Liver (tissue), 9 donors: ENCODE measurements around the gene SLC22A5. TPM values are rescaled to one million over a fixed set of nuclear protein-coding genes. Genes with fewer than 3 reads are reported as not detected.

Source experiments
- DNase-seq: peaks from one replicate; pipeline ENCODE4 v3.0.0-alpha.2; 2017; ENCODE audit warnings: low spot score
- H3K27ac ChIP-seq, 2 donors: one replicate each; pipeline ENCODE4 v1.7.0; 2013; ENCODE audit warnings: inconsistent platforms in 2 of 2, low read length in 2 of 2, control low read depth in 1 of 2, low read depth in 1 of 2, mild to moderate bottlenecking in 1 of 2
- H3K27me3 ChIP-seq, 4 donors: one replicate each; pipeline versions ENCODE4 v1.6.1 to v1.7.0; 2013; ENCODE audit warnings: low read length in 3 of 4, inconsistent platforms in 1 of 4, mild to moderate bottlenecking in 1 of 4, moderate library complexity in 1 of 4; ENCODE audit not compliant: control insufficient read depth in 4 of 4, insufficient read depth in 4 of 4
- H3K36me3 ChIP-seq, 4 donors: one replicate each; pipeline versions ENCODE4 v1.6.1 to v1.7.0; 2013; ENCODE audit warnings: low read length in 3 of 4, mild to moderate bottlenecking in 3 of 4, low read depth in 1 of 4, moderate library complexity in 1 of 4; ENCODE audit not compliant: control insufficient read depth in 4 of 4, insufficient read depth in 3 of 4
- H3K4me1 ChIP-seq, 4 donors: one replicate each; pipeline versions ENCODE4 v1.6.1 to v1.7.0; 2013; ENCODE audit warnings: low read length in 3 of 4, mild to moderate bottlenecking in 3 of 4, moderate library complexity in 1 of 4; ENCODE audit not compliant: control insufficient read depth in 4 of 4, insufficient read depth in 4 of 4
- H3K4me3 ChIP-seq, 3 donors: one replicate each; pipeline versions ENCODE4 v1.6.1 to v1.7.0; 2013; ENCODE audit warnings: low read length in 3 of 3, control low read depth in 1 of 3, low read depth in 1 of 3, mild to moderate bottlenecking in 1 of 3
- H3K9ac ChIP-seq, 2 donors: one replicate each; pipeline ENCODE4 v1.7.0; 2013; ENCODE audit warnings: low read length in 2 of 2, mild to moderate bottlenecking in 2 of 2, moderate library complexity in 2 of 2, control low read depth in 1 of 2, low read depth in 1 of 2
- H3K9me3 ChIP-seq, 4 donors: one replicate each; pipeline versions ENCODE4 v1.6.1 to v1.7.0; 2013; ENCODE audit warnings: low read length in 3 of 4; ENCODE audit not compliant: control insufficient read depth in 4 of 4
- EGR1 ChIP-seq, 2 donors: IDR thresholded peaks; 2 replicates each; pipeline ENCODE4 v1.6.1; 2016 to 2018; ENCODE audit warnings: antibody characterized with exemption in 2 of 2, low read depth in 2 of 2
- FOXA1 ChIP-seq: IDR thresholded peaks from 2 replicates; pipeline ENCODE4 v1.6.1; 2016; ENCODE audit warnings: antibody characterized with exemption
- FOXA2 ChIP-seq: IDR thresholded peaks from 2 replicates; pipeline ENCODE4 v1.6.1; 2016; ENCODE audit warnings: antibody characterized with exemption
- GABPA ChIP-seq, 2 donors: IDR thresholded peaks in 1 of 2; conservative IDR thresholded peaks in 1 of 2; 2 replicates each; pipeline ENCODE4 v1.6.1; 2016; ENCODE audit warnings: antibody characterized with exemption in 2 of 2, mild to moderate bottlenecking in 1 of 2, moderate library complexity in 1 of 2
- HNF4A ChIP-seq, 2 donors: conservative IDR thresholded peaks; 2 replicates each; pipeline ENCODE4 v1.6.1; 2016; ENCODE audit warnings: antibody characterized with exemption in 2 of 2, mild to moderate bottlenecking in 2 of 2
- HNF4G ChIP-seq: IDR thresholded peaks from 2 replicates; pipeline ENCODE4 v1.6.1; 2016; ENCODE audit warnings: antibody characterized with exemption
- JUND ChIP-seq, 2 donors: IDR thresholded peaks; 2 replicates each; pipeline ENCODE4 v1.6.1; 2016; ENCODE audit warnings: antibody characterized with exemption in 2 of 2
- NR2F2 ChIP-seq: IDR thresholded peaks from 2 replicates; pipeline ENCODE4 v1.6.1; 2016; ENCODE audit warnings: antibody characterized with exemption
- RAD21 ChIP-seq, 2 donors: IDR thresholded peaks; 2 replicates each; pipeline ENCODE4 v1.6.1; 2016; ENCODE audit warnings: antibody characterized with exemption in 2 of 2, mild to moderate bottlenecking in 2 of 2
- RXRA ChIP-seq, 2 donors: IDR thresholded peaks; 2 replicates each; pipeline ENCODE4 v1.6.1; 2017 to 2018; ENCODE audit warnings: antibody characterized with exemption in 2 of 2, mild to moderate bottlenecking in 1 of 2
- SP1 ChIP-seq: IDR thresholded peaks from 2 replicates; pipeline ENCODE4 v1.6.1; 2018; ENCODE audit warnings: antibody characterized with exemption, mild to moderate bottlenecking
- TAF1 ChIP-seq: conservative IDR thresholded peaks from 2 replicates; pipeline ENCODE4 v1.6.1; 2016; ENCODE audit warnings: antibody characterized with exemption, mild to moderate bottlenecking
- YY1 ChIP-seq: IDR thresholded peaks from 2 replicates; pipeline ENCODE4 v1.6.1; 2016; ENCODE audit warnings: antibody characterized with exemption, mild to moderate bottlenecking
- WGBS: extraction: QIAGEN DNeasy Blood & Tissue Kit; methylation state at CpG from one replicate; pipeline ENCODE4 v1.1.7; 2013; 5-methylcytosine and 5-hydroxymethylcytosine counted together
- polyA plus RNA-seq, 2 donors: library from polyadenylated mRNA; stranded (reverse) in 1 of 2; unstranded in 1 of 2; fragments of 200-250 nt in 1 of 2; fragments of >200 nt in 1 of 2; fragmentation: Nextera tagmentation in 1 of 2; extraction: Ambion mirVana in 1 of 2; gene quantifications; one replicate each; pipeline versions ENCODE4 v1.2.1 to v1.2.3, GENCODE V29; 2013 to 2015
- total RNA-seq, 2 donors: library from RNA; depleted of rRNA; stranded (reverse); fragments of >200 nt; gene quantifications; one replicate each; pipeline ENCODE4 v1.2.3, GENCODE V29; 2014
- TF ChIP-seq, protein P1 (sequence below): IDR thresholded peaks from 2 replicates; pipeline ENCODE4 v1.6.1; 2016; ENCODE audit warnings: antibody characterized with exemption, mild to moderate bottlenecking
- TF ChIP-seq, protein P2 (sequence below): fragments of 150-350 bp; IDR thresholded peaks from 2 replicates; pipeline ENCODE4 v1.5.1; 2017; ENCODE audit warnings: improper control_type of control experiment, low read depth, low read length; ENCODE audit not compliant: missing input control
- TF ChIP-seq, protein P3 (sequence below): IDR thresholded peaks from 2 replicates; pipeline ENCODE4 v1.6.1; 2016; ENCODE audit warnings: antibody characterized with exemption
- TF ChIP-seq, protein P4 (sequence below): IDR thresholded peaks from 2 replicates; pipeline ENCODE4 v1.6.1; 2016; ENCODE audit warnings: antibody characterized with exemption
- TF ChIP-seq, protein P5 (sequence below): IDR thresholded peaks from 2 replicates; pipeline ENCODE4 v1.6.1; 2016; ENCODE audit warnings: antibody characterized with exemption
- donor health status: healthy.
- donor health status: healthy.
- donor health status: healthy.
- donor health status: healthy.
- donor health status: healthy.

Gene SLC22A5
- total and polyA plus RNA-seq, 4 donors: 3.4 to 12.7 (median 8.5) TPM

DNA sequence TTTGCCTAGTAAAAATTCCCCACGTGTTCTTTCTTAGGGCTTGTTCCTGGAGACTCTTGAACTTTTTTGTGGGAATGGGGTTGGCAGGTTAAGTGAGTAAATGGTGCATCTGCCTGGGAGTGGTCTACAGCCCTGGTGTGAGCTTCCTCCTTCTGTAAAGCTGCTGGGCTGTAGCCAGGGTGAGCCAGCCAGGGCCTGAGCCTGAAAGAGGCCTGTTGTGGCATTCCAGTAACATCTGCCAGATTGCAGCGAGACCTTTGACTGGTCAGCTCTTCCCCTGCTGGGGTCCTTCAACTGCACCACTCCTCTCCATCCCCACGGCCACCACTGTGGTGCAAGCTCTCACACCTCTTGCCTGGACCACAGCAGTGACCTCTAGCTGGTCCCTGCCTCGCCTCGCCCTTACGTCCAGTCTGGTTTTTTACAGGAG is 47.5 kb downstream of the SLC22A5 start (continued):
- TF ChIP-seq, protein P1, sequence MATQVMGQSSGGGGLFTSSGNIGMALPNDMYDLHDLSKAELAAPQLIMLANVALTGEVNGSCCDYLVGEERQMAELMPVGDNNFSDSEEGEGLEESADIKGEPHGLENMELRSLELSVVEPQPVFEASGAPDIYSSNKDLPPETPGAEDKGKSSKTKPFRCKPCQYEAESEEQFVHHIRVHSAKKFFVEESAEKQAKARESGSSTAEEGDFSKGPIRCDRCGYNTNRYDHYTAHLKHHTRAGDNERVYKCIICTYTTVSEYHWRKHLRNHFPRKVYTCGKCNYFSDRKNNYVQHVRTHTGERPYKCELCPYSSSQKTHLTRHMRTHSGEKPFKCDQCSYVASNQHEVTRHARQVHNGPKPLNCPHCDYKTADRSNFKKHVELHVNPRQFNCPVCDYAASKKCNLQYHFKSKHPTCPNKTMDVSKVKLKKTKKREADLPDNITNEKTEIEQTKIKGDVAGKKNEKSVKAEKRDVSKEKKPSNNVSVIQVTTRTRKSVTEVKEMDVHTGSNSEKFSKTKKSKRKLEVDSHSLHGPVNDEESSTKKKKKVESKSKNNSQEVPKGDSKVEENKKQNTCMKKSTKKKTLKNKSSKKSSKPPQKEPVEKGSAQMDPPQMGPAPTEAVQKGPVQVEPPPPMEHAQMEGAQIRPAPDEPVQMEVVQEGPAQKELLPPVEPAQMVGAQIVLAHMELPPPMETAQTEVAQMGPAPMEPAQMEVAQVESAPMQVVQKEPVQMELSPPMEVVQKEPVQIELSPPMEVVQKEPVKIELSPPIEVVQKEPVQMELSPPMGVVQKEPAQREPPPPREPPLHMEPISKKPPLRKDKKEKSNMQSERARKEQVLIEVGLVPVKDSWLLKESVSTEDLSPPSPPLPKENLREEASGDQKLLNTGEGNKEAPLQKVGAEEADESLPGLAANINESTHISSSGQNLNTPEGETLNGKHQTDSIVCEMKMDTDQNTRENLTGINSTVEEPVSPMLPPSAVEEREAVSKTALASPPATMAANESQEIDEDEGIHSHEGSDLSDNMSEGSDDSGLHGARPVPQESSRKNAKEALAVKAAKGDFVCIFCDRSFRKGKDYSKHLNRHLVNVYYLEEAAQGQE: no peak

DNA sequence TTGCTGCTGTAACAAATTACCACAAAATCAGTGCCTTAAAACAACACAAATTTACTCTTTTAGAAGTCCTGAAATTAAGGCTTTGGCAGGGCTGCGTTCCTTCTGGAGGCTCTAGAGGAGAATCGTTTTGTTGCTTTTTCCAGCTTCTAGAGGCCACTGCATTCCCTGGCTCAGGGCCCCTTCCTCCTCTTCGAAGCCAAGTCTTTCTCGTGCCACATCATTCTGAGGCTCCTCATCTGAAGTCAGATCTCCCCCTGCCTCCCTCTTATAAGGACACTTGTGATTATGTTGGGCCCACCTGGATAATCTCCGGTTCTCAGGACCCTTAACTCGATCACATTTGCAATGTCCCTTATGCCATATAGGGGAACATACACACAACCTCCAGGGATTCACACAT is 48.0 kb downstream of the SLC22A5 start:
- peaks cover 14 to 82% (median 63%) of the 10 kb centered on the region in 4 donors for H3K4me1 ChIP-seq
- WGBS: 83% methylated on average over 6 of the region's 6 CpGs
- no peak for DNase-seq
- no peaks in the 10 kb centered on the region for H3K9me3 ChIP-seq
- H3K36me3 ChIP-seq: no peaks in the 10 kb centered on the region
- peak overlapping the region; percentile 62 to 73 for H3K27ac ChIP-seq
- TF ChIP-seq, protein P2, sequence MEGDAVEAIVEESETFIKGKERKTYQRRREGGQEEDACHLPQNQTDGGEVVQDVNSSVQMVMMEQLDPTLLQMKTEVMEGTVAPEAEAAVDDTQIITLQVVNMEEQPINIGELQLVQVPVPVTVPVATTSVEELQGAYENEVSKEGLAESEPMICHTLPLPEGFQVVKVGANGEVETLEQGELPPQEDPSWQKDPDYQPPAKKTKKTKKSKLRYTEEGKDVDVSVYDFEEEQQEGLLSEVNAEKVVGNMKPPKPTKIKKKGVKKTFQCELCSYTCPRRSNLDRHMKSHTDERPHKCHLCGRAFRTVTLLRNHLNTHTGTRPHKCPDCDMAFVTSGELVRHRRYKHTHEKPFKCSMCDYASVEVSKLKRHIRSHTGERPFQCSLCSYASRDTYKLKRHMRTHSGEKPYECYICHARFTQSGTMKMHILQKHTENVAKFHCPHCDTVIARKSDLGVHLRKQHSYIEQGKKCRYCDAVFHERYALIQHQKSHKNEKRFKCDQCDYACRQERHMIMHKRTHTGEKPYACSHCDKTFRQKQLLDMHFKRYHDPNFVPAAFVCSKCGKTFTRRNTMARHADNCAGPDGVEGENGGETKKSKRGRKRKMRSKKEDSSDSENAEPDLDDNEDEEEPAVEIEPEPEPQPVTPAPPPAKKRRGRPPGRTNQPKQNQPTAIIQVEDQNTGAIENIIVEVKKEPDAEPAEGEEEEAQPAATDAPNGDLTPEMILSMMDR: no peak
- TF ChIP-seq RAD21 (IDR thresholded peaks at IDR 0.05): no peak
- TF ChIP-seq FOXA1: no peak
- TF ChIP-seq TAF1: no peak
- TF ChIP-seq, protein P3, sequence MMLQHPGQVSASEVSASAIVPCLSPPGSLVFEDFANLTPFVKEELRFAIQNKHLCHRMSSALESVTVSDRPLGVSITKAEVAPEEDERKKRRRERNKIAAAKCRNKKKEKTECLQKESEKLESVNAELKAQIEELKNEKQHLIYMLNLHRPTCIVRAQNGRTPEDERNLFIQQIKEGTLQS: no peak
- no peak for TF ChIP-seq GABPA (IDR thresholded peaks at IDR 0.05 in 1 of 2, conservative IDR thresholded peaks at IDR 0.05 in 1 of 2)
- TF ChIP-seq EGR1 (IDR thresholded peaks at IDR 0.05; ENCODE audit: low read depth in 2 of 2): no peak
- TF ChIP-seq, protein P1: no peak
- TF ChIP-seq, protein P4, sequence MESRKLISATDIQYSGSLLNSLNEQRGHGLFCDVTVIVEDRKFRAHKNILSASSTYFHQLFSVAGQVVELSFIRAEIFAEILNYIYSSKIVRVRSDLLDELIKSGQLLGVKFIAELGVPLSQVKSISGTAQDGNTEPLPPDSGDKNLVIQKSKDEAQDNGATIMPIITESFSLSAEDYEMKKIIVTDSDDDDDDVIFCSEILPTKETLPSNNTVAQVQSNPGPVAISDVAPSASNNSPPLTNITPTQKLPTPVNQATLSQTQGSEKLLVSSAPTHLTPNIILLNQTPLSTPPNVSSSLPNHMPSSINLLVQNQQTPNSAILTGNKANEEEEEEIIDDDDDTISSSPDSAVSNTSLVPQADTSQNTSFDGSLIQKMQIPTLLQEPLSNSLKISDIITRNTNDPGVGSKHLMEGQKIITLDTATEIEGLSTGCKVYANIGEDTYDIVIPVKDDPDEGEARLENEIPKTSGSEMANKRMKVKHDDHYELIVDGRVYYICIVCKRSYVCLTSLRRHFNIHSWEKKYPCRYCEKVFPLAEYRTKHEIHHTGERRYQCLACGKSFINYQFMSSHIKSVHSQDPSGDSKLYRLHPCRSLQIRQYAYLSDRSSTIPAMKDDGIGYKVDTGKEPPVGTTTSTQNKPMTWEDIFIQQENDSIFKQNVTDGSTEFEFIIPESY: no peak
- TF ChIP-seq, protein P5, sequence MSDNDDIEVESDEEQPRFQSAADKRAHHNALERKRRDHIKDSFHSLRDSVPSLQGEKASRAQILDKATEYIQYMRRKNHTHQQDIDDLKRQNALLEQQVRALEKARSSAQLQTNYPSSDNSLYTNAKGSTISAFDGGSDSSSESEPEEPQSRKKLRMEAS: no peak
- TF ChIP-seq RXRA (IDR thresholded peaks at IDR 0.05): no peak
- TF ChIP-seq SP1: no peak
- TF ChIP-seq NR2F2: no peak
- no peak for TF ChIP-seq HNF4G
- no peak for TF ChIP-seq JUND (IDR thresholded peaks at IDR 0.05)
- TF ChIP-seq FOXA2: no peak
- TF ChIP-seq HNF4A (conservative IDR thresholded peaks at IDR 0.05): no peak
- no peak for TF ChIP-seq YY1
- no peak overlapping the region for H3K9ac ChIP-seq
- no peak overlapping the region for H3K4me3 ChIP-seq
- H3K27me3 ChIP-seq: no peaks in the 10 kb centered on the region
